Mesothelial cell of epicardium (in vitro differentiated cells): ENCODE measurements around the gene WDR73. TPM values are rescaled to one million over a fixed set of nuclear protein-coding genes. Genes with fewer than 3 reads are reported as not detected.

Experiments used
- DNase-seq, 2 experiments: peaks; one replicate each; pipeline ENCODE4 v3.0.0; 2021; ENCODE audit warnings: low spot score in 2 of 2; ENCODE audit not compliant: unreplicated experiment in 2 of 2
- H3K27ac Mint-ChIP-seq: 2 replicates; pipeline ENCODE4 v1.8.0; 2021; ENCODE audit warnings: mixed read lengths
- H3K27me3 Mint-ChIP-seq: 2 replicates; pipeline ENCODE4 v1.8.0; 2021; ENCODE audit warnings: low read depth, mixed read lengths
- H3K36me3 Mint-ChIP-seq: 2 replicates; pipeline ENCODE4 v1.8.0; 2021; ENCODE audit warnings: mixed read lengths
- H3K4me1 Mint-ChIP-seq: 2 replicates; pipeline ENCODE4 v1.8.0; 2021; ENCODE audit warnings: mixed read lengths
- H3K4me3 Mint-ChIP-seq: 2 replicates; pipeline ENCODE4 v1.8.0; 2021; ENCODE audit warnings: mild to moderate bottlenecking, moderate library complexity, mixed read lengths
- H3K9me3 Mint-ChIP-seq: 2 replicates; pipeline ENCODE4 v1.8.0; 2021; ENCODE audit warnings: mixed read lengths
- CTCF ChIP-seq: fragments of 200-600 bp; sonication (generic); IDR thresholded peaks from one replicate; pipeline ENCODE4 v1.5.0; 2021; ENCODE audit warnings: antibody characterized with exemption; ENCODE audit not compliant: unreplicated experiment
- total RNA-seq: library from RNA; stranded (reverse); gene quantifications from 3 replicates; pipeline ENCODE4 v1.2.1, GENCODE V29; 2021

WDR73 gene
- total RNA-seq, 1 donor from 2014 or later = 47.5 TPM

DNA sequence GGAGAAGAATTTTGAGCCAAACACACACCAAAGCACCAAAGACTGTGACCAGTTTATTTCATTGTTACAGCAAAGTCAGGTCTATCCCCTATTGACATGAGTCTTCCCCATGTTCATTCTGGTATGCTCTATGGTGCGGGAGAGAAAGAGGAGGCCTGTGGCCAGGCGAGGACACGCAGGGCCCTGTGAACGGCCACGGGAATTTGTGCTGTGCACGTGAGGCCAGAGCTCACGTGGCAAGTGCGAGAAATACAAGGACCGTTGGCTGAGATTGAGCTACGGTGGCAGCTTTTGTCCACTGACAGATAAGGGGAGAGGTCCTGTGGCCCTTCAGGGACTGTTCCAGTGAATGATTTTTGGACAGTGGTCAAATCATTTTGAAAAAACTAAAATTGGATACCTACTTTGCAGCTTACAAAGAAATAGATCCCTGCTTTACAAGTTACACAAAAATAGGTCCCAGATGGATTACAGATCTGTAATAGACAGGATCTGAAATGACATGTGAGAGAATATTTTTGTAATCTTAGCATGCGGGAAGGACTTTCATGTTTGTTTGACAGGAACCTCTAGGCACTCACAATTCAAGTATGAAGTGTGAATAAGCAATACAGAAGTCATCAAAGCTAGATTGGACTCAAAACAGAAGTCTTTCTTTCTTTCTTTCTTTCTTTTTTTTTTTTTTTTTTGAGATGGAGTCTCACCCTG lies 44.1 kb downstream of the WDR73 start:
- no peak for TF ChIP-seq CTCF
- peaks cover 11% of the 10 kb centered on the region for H3K4me1 Mint-ChIP-seq
- no peak overlapping the region for H3K4me3 Mint-ChIP-seq
- no peak for DNase-seq
- peak overlapping the region; percentile 21 for H3K27ac Mint-ChIP-seq
- no peaks in the 10 kb centered on the region for H3K9me3 Mint-ChIP-seq
- H3K27me3 Mint-ChIP-seq = no peaks in the 10 kb centered on the region
- peaks cover 45% of the 10 kb centered on the region for H3K36me3 Mint-ChIP-seq

GRCh38 chr15:84608707-84609284 lies 45.3 kb downstream of the WDR73 start:
- TF ChIP-seq CTCF = no peak
- H3K36me3 Mint-ChIP-seq = peaks cover 48% of the 10 kb centered on the region
- peaks cover 18% of the 10 kb centered on the region for H3K4me1 Mint-ChIP-seq
- no peak for DNase-seq
- no peaks in the 10 kb centered on the region for H3K9me3 Mint-ChIP-seq
- H3K27me3 Mint-ChIP-seq = no peaks in the 10 kb centered on the region
- no peak overlapping the region for H3K27ac Mint-ChIP-seq
- H3K4me3 Mint-ChIP-seq = no peak overlapping the region

GRCh38 chr15:84606653-84607120 lies 47.4 kb downstream of the WDR73 start:
- Mint-ChIP-seq H3K36me3 (peaks cover 40% of the 10 kb centered on the region), H3K4me1 (peaks cover 34% of the 10 kb centered on the region), H3K4me3 (no peak overlapping the region), H3K27me3 (no peaks in the 10 kb centered on the region), H3K9me3 (no peaks in the 10 kb centered on the region), H3K27ac (no peak overlapping the region)
- no peak for DNase-seq
- no peak for TF ChIP-seq CTCF

- no peak for TF ChIP-seq CTCF
Measured at GRCh38 chr15:84605554-84605882, 48.6 kb downstream of the WDR73 start.

DNA sequence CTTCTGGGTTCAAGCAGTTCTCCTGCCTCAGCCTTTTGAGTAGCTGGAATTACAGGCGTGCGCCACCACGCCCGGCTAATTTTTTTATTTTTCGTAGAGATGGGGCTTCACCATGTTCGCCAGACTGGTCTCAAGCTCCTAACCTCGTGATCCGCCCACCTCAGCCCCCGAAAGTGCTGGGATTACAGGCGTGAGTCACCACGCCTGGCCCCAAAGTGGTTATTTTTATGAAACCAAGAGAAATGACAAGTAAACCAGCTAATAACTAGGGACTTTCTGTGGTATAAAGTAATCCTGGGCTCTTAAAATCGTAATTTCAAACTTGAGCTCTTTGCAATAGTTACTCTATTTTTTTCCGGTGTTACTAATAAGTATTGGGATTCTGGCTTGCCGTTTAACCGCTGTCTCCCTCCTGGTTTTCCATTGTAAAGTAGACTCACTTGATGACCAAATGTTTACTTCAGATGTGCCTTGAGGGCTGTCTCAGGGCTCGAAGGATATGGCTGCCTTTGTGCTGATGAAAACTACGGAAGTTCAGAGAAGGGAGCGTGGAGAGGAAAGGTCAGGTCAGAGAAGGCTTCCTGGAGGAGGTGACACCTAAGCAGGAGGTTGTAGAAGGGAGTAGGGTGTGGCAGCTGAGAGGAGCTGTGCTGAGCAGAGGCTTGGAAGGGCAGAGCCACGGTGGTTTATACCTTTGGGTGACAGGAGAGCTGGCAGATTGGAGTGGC lies 49.1 kb downstream of the WDR73 start:
- H3K9me3 Mint-ChIP-seq = no peaks in the 10 kb centered on the region
- no peak for TF ChIP-seq CTCF
- no peak overlapping the region for H3K4me3 Mint-ChIP-seq
- peaks cover 35% of the 10 kb centered on the region for H3K4me1 Mint-ChIP-seq
- DNase-seq = no peak
- peaks cover 37% of the 10 kb centered on the region for H3K36me3 Mint-ChIP-seq
- no peak overlapping the region for H3K27ac Mint-ChIP-seq
- H3K27me3 Mint-ChIP-seq = no peaks in the 10 kb centered on the region

More at GRCh38 chr15:84605554-84605882, 48.6 kb downstream of the WDR73 start:
- Mint-ChIP-seq H3K4me3 (no peak overlapping the region), H3K27ac (no peak overlapping the region), H3K27me3 (no peaks in the 10 kb centered on the region), H3K9me3 (no peaks in the 10 kb centered on the region), H3K4me1 (peaks cover 35% of the 10 kb centered on the region), H3K36me3 (peaks cover 39% of the 10 kb centered on the region)
- DNase-seq = no peak
